Mucosa of rectum (tissue), 2 donors: ENCODE data around the gene MCTP2.

Experiments used
- H3K27ac ChIP-seq, 2 donors: one replicate each; pipeline ENCODE4 v1.7.0; 2013; ENCODE audit warnings: inconsistent platforms in 2 of 2, low read depth in 2 of 2, low read length in 2 of 2
- H3K27me3 ChIP-seq, 2 donors: one replicate each; pipeline ENCODE4 v1.7.0; 2013; ENCODE audit warnings: low read length in 2 of 2; ENCODE audit not compliant: control insufficient read depth in 2 of 2, insufficient read depth in 2 of 2
- H3K36me3 ChIP-seq, 2 donors: one replicate each; pipeline ENCODE4 v1.7.0; 2013; ENCODE audit warnings: low read length in 2 of 2; ENCODE audit not compliant: control insufficient read depth in 2 of 2, insufficient read depth in 2 of 2
- H3K4me1 ChIP-seq, 2 donors: one replicate each; pipeline ENCODE4 v1.7.0; 2013; ENCODE audit warnings: low read length in 2 of 2, mild to moderate bottlenecking in 1 of 2; ENCODE audit not compliant: control insufficient read depth in 2 of 2, insufficient read depth in 2 of 2
- H3K4me3 ChIP-seq, 2 donors: one replicate each; pipeline ENCODE4 v1.7.0; 2013; ENCODE audit warnings: low read length in 2 of 2
- H3K9ac ChIP-seq, 2 donors: one replicate each; pipeline ENCODE4 v1.7.0; 2013; ENCODE audit warnings: low read length in 2 of 2, low read depth in 1 of 2, mild to moderate bottlenecking in 1 of 2
- H3K9me3 ChIP-seq, 2 donors: one replicate each; pipeline ENCODE4 v1.7.0; 2013; ENCODE audit warnings: low read length in 2 of 2; ENCODE audit not compliant: control insufficient read depth in 2 of 2
- donor health status: healthy.
- donor health status: Normal muscosa, but diverticular disease.

The MCTP2 gene

DNA sequence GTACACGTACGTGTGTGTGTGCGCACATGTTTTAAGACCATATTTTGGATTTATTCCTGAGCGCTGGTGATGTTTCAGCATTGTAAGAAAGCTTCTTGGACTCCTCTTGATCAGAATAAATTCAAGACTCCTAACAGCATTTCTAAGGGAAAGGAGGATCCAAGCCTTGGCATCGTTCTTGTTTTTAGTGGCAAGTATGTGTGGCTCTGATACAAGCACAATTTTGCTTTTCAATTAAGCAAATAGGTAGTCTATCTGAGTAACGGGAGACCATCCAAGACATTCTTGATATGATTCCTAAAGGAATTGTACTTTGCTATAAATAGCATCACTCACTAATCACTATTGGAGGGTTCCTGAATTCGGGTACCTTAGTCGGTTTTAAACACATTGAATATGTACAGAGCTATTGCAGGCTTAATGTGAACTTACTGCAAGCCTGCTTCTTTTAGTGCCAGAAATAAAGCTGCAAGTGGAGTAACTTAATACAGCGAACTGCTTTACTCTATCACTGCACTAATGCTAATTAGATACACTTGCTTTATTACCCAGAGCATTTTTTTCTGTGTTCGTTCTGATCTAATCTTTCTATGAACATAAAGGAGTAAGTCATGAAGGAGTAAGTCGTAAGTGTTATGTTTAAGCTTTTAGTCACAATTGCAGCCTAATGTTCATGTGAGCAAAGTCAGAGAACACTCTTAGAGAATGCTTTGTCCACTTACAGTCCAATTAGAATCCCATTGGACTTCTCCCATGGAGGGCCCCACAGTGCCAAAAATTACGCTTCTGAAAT, 186.3 kb downstream of the MCTP2 start:
- Histone ChIP-seq H3K27me3 (no peaks in the 10 kb centered on the region), H3K9ac (no peak overlapping the region), H3K36me3 (peaks cover 0 to 12% of the 10 kb centered on the region in 2 donors), H3K9me3 (no peaks in the 10 kb centered on the region), H3K4me3 (no peak overlapping the region), H3K27ac (no peak overlapping the region), H3K4me1 (no peaks in the 10 kb centered on the region)

DNA sequence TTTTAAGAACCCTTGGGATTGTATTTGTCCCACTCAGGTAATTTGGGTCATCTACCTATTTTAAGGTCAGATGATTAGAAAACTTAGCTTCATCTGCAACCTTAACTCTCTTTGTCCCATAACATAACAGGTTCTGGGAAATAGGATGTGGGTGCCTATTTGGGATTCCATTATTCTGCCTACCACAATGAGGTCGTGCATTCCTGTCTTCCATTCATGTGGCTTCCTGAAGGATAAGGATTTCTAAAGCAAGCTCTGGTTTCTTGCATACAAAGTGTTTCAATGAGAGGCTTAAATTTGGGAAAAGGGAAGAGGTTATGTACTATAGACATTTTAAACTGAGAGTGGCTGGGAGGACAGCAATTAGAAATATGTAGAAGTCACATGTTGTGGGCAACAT, 190.3 kb downstream of the MCTP2 start:
- no peak overlapping the region for H3K4me3 ChIP-seq
- H3K27me3 ChIP-seq: no peaks in the 10 kb centered on the region
- H3K27ac ChIP-seq: no peak overlapping the region
- H3K9ac ChIP-seq: no peak overlapping the region
- H3K9me3 ChIP-seq: no peaks in the 10 kb centered on the region
- peaks cover 0 to 6% of the 10 kb centered on the region in 2 donors for H3K36me3 ChIP-seq
- H3K4me1 ChIP-seq: no peaks in the 10 kb centered on the region

DNA sequence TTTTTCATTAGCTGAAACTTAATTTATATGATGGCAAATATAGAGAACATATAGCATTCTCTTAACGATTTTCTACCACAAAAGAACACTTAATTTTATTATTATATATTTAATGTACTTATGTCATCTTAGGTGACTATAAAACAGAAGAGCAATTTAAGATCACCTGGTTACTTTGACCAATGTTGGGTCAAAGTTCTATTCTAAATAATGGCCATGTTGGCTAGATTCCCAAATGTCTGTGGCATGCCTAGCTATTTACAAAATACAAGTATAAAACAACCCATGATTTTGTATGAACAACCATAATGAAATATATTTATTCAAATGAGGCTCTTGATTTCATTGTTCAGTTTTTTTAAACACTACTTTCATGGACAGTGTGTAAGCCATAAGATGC, 200.9 kb downstream of the MCTP2 start:
- no peaks in the 10 kb centered on the region for H3K9me3 ChIP-seq
- peaks cover 2% of the 10 kb centered on the region in 2 donors for H3K36me3 ChIP-seq
- no peaks in the 10 kb centered on the region for H3K27me3 ChIP-seq
- H3K27ac ChIP-seq: no peak overlapping the region
- H3K4me1 ChIP-seq: no peaks in the 10 kb centered on the region
- no peak overlapping the region for H3K4me3 ChIP-seq
- H3K9ac ChIP-seq: no peak overlapping the region

DNA sequence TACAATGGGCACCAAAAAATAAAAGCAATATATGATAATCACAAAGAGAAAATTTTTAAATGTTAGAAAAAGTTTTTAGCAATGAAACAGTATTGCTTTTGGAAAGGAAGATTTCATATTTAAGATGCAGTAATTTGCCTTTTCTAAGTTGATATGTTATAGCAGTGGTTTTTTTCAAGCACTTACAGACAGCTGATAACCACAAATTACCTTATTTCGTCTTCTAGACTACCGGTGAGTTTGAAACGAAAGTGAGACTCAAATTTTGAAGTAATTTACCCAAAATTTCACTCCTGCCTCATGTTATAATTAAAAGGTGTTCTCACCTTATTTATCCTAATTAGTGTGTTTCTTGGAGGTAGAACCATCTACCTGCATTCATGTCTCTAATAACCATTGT, 207.8 kb downstream of the MCTP2 start:
- no peaks in the 10 kb centered on the region for H3K27me3 ChIP-seq
- no peaks in the 10 kb centered on the region for H3K4me1 ChIP-seq
- H3K9ac ChIP-seq: no peak overlapping the region
- no peaks in the 10 kb centered on the region for H3K9me3 ChIP-seq
- no peak overlapping the region for H3K4me3 ChIP-seq
- H3K27ac ChIP-seq: no peak overlapping the region
- peaks cover 8 to 13% of the 10 kb centered on the region in 2 donors for H3K36me3 ChIP-seq

DNA sequence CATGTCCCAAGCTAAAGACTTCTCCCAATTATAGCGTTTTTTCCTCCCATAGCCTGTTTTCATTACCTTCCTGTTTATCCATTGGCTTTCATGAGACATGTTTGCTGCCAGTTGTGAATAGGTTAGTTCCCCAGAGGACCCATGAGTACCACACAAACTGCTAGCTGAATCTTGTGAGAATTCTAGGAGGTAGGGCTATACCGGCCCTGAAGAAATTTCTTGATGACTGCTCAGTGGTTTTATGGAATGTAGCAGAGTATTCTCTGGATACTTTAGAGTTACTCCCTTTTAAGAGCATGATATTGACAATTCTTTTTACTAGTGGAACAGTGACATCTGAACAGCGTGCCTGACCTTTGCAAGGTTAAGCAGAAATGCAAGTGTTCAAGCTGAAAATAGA, 210.4 kb downstream of the MCTP2 start:
- no peaks in the 10 kb centered on the region for H3K4me1 ChIP-seq
- no peaks in the 10 kb centered on the region for H3K9me3 ChIP-seq
- H3K27ac ChIP-seq: no peak overlapping the region
- no peak overlapping the region for H3K9ac ChIP-seq
- H3K4me3 ChIP-seq: no peak overlapping the region
- no peaks in the 10 kb centered on the region for H3K27me3 ChIP-seq
- peaks cover 13 to 27% of the 10 kb centered on the region in 2 donors for H3K36me3 ChIP-seq

DNA sequence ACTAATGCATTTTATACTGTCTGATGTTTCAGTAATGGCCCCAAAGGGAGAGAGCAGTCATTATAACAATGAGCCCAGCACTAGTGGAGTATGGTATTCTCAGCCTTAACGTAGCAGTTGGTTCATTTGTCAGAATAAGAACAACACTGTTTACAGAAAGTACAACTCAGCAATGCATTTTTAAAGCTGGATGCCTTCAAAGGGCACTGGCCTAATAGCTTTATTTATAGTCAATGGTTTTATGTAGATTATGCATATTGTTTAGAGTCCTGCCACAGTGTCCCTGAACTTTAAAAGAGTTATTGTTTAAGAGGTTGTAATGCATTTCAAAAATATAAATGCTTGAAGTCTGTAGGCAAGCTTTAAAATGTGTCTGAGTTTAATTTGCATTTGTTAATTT, 211.1 kb downstream of the MCTP2 start:
- H3K9ac ChIP-seq: no peak overlapping the region
- H3K27ac ChIP-seq: no peak overlapping the region
- no peaks in the 10 kb centered on the region for H3K9me3 ChIP-seq
- H3K36me3 ChIP-seq: peaks cover 13 to 27% of the 10 kb centered on the region in 2 donors
- no peak overlapping the region for H3K4me3 ChIP-seq
- no peaks in the 10 kb centered on the region for H3K27me3 ChIP-seq
- no peaks in the 10 kb centered on the region for H3K4me1 ChIP-seq

DNA sequence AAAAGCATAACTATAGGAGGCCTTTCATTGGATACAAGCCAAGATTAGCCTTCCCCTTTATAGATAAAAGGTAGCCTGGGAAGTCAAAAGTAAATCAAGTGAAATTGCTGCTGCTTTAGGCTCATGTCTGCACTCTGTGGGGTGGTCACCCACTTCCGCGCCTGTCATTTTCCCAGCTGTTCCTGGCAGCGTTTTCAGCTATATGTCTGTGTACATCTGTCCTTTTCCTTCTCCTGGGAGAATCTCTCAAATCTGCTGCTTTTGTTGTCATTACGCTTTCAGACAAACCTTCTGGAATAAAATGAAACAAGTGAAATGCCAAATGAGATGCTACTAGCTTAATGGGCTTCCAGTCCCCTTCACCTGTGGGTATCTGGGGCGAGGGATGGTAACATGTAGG, 211.8 kb downstream of the MCTP2 start:
- no peaks in the 10 kb centered on the region for H3K4me1 ChIP-seq
- peaks cover 13 to 27% of the 10 kb centered on the region in 2 donors for H3K36me3 ChIP-seq
- H3K27me3 ChIP-seq: no peaks in the 10 kb centered on the region
- no peak overlapping the region for H3K9ac ChIP-seq
- H3K4me3 ChIP-seq: no peak overlapping the region
- H3K9me3 ChIP-seq: no peaks in the 10 kb centered on the region
- no peak overlapping the region for H3K27ac ChIP-seq

DNA sequence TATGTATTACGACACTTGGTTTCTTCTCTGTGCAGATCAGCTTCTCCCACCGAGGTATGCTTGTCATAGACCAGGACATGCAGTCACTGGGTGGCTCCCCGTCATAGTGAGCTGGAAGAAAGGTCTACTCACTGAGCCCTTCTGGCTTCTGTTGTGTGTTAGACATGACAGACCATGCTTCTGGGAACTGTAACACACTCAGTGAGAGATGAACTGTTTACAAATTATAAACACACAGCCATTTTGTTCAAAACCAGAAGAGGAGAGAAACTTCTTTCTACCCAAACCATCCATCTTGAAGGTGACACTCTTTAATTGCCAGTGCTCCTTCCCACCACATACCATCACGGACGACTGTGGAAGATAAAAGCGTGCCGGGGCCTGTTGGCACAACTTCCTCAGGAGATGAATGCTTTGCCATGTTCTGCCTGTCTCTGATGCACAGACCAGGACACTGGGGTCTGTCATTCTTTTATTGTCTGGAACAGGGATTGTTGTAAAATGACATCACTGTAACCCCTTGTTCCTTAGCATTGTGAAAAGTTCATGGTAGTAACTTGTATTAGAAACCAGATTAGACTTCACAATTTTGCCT, 214.3 kb downstream of the MCTP2 start:
- H3K27me3 ChIP-seq: no peaks in the 10 kb centered on the region
- no peaks in the 10 kb centered on the region for H3K9me3 ChIP-seq
- no peak overlapping the region for H3K27ac ChIP-seq
- no peak overlapping the region for H3K9ac ChIP-seq
- no peaks in the 10 kb centered on the region for H3K4me1 ChIP-seq
- H3K36me3 ChIP-seq: peaks cover 8 to 23% of the 10 kb centered on the region in 2 donors
- H3K4me3 ChIP-seq: no peak overlapping the region

DNA sequence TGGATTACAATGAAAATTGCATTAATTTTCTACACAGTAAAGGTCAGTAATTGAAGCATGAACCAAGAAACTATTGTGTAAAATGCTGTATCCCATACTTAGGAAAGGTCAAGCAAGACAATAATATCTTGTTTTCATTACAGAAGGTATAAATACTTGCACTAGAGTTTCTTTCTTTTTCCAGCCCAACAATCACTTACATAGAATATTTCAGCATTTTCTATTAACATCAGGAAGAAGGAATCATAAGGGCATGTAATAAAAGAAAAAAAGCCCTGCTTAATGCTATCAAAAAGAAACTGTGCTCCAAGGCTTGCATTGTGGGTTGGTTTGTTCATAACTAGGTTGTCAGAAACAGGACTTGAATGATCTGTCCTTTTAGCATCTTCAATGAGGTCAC, 215.1 kb downstream of the MCTP2 start:
- no peak overlapping the region for H3K4me3 ChIP-seq
- H3K36me3 ChIP-seq: peaks cover 7 to 22% of the 10 kb centered on the region in 2 donors
- no peak overlapping the region for H3K9ac ChIP-seq
- H3K4me1 ChIP-seq: no peaks in the 10 kb centered on the region
- H3K27ac ChIP-seq: no peak overlapping the region
- H3K9me3 ChIP-seq: no peaks in the 10 kb centered on the region
- H3K27me3 ChIP-seq: no peaks in the 10 kb centered on the region

DNA sequence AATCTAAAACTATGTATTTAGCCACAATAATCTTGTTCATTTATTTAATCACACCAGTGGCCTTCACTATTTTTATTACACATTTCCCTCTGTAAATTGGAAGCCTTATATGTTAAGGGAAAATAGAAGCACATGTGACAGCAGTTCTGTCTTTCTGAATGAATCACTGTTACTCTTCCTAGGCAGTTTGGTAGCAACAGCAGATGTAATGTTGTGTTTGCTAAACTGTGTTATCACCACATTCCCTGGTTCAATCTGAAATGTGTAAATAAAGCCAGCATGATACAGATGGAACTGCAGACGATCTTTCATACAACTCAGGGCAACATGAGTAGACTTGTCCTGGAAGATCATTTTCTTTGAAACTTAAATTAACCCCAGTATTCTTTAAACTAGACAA, 220.1 kb downstream of the MCTP2 start:
- Histone ChIP-seq H3K4me3 (no peak overlapping the region), H3K9ac (no peak overlapping the region), H3K27me3 (no peaks in the 10 kb centered on the region), H3K9me3 (no peaks in the 10 kb centered on the region), H3K36me3 (peaks cover 0 to 2% of the 10 kb centered on the region in 2 donors), H3K4me1 (no peaks in the 10 kb centered on the region), H3K27ac (no peak overlapping the region)
